Stimulated activated CD8-positive, alpha-beta memory T cell treated with anti-CD3 and anti-CD28 coated beads, Interleukin-12 subunit alpha, Interleukin-12 subunit beta, amount 100 ng/mL, for 1 hour (primary cell): ENCODE measurements around the gene CNOT6.
"Not testable (repeated sequence)": the region's sequence is repeated elsewhere in the genome, so short reads cannot be mapped to it uniquely, and the experiment has no call there.

ENCODE experiments used
- DNase-seq: peaks from one replicate; pipeline ENCODE4 v3.0.0-alpha.2; 2020; ENCODE audit warnings: low read depth

CNOT6 gene

GRCh38 chr5:180519098-180519497, 24.9 kb downstream of the CNOT6 start:
- no peak for DNase-seq

GRCh38 chr5:180521101-180521500, 26.9 kb downstream of the CNOT6 start:
- DNase-seq: no peak

GRCh38 chr5:180521591-180521990, 27.4 kb downstream of the CNOT6 start:
- no peak for DNase-seq

- DNase-seq: no peak
Measured at GRCh38 chr5:180522330-180522729, 28.2 kb downstream of the CNOT6 start.

- DNase-seq: no peak
Measured at GRCh38 chr5:180523629-180524466, 29.7 kb downstream of the CNOT6 start.

- DNase-seq: no peak
Measured at GRCh38 chr5:180525399-180525798, 31.2 kb downstream of the CNOT6 start.

GRCh38 chr5:180526269-180526668, 32.1 kb downstream of the CNOT6 start:
- DNase-seq: no peak

- no peak for DNase-seq
Measured at GRCh38 chr5:180527659-180528058, 33.5 kb downstream of the CNOT6 start.

GRCh38 chr5:180531036-180531585, 36.9 kb downstream of the CNOT6 start:
- not testable (repeated sequence) for DNase-seq

- no peak for DNase-seq
Measured at GRCh38 chr5:180532268-180532667, 38.1 kb downstream of the CNOT6 start.

GRCh38 chr5:180533845-180534244, 39.7 kb downstream of the CNOT6 start:
- no peak for DNase-seq

GRCh38 chr5:180535573-180535972, 41.4 kb downstream of the CNOT6 start:
- DNase-seq: no peak

- DNase-seq: no peak
Measured at GRCh38 chr5:180540050-180540694, 46.0 kb downstream of the CNOT6 start.

GRCh38 chr5:180541710-180542109, 47.5 kb downstream of the CNOT6 start:
- DNase-seq: no peak

GRCh38 chr5:180545248-180545647, 51.1 kb downstream of the CNOT6 start:
- DNase-seq: no peak

- DNase-seq: no peak
Measured at GRCh38 chr5:180548563-180548962, 54.4 kb downstream of the CNOT6 start.

GRCh38 chr5:180553530-180553929, 59.4 kb downstream of the CNOT6 start:
- DNase-seq: no peak

GRCh38 chr5:180555168-180555921, 61.2 kb downstream of the CNOT6 start:
- DNase-seq: no peak

GRCh38 chr5:180557217-180557809, 63.1 kb downstream of the CNOT6 start:
- no peak for DNase-seq

- DNase-seq: no peak
Measured at GRCh38 chr5:180558232-180558631, 64.1 kb downstream of the CNOT6 start.

GRCh38 chr5:180563994-180564393, 69.8 kb downstream of the CNOT6 start:
- DNase-seq: no peak

GRCh38 chr5:180568914-180569313, 74.7 kb downstream of the CNOT6 start:
- no peak for DNase-seq
